Activated naive CD4-positive, alpha-beta T cell treated with anti-CD3 and anti-CD28 coated beads, Interleukin-2, amount 10 ng/mL, durations not matched to agents 7 days and 5 days (primary cell): Measurements from ENCODE around the gene VSTM4.

Source experiments
- CTCF ChIA-PET: fragments of 350-600 bp; sonication (Branson Sonifier 250); formaldehyde crosslinking; loops from one replicate; lab custom pipeline; 2021; ENCODE audit warnings: antibody characterized with exemption; lab: Charles Lee
- DNase-seq: peaks from one replicate; pipeline ENCODE4 v3.0.0-alpha.2; 2020
- H3K27ac Mint-ChIP-seq: one replicate; pipeline ENCODE4 v1.8.0; 2021; ENCODE audit warnings: mild to moderate bottlenecking, moderate library complexity, mixed read lengths
- H3K27me3 Mint-ChIP-seq: one replicate; pipeline ENCODE4 v1.8.0; 2021; ENCODE audit warnings: mild to moderate bottlenecking, mixed read lengths
- H3K36me3 Mint-ChIP-seq: one replicate; pipeline ENCODE4 v1.8.0; 2021; ENCODE audit warnings: mixed read lengths
- H3K4me1 Mint-ChIP-seq: one replicate; pipeline ENCODE4 v1.8.0; 2021; ENCODE audit warnings: mixed read lengths
- H3K4me3 Mint-ChIP-seq: one replicate; pipeline ENCODE4 v1.8.0; 2021; ENCODE audit warnings: mild to moderate bottlenecking, moderate library complexity, mixed read lengths
- H3K9me3 Mint-ChIP-seq: one replicate; pipeline ENCODE4 v1.8.0; 2021; ENCODE audit warnings: mixed read lengths

VSTM4 gene, protein sequence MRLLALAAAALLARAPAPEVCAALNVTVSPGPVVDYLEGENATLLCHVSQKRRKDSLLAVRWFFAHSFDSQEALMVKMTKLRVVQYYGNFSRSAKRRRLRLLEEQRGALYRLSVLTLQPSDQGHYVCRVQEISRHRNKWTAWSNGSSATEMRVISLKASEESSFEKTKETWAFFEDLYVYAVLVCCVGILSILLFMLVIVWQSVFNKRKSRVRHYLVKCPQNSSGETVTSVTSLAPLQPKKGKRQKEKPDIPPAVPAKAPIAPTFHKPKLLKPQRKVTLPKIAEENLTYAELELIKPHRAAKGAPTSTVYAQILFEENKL

DNA sequence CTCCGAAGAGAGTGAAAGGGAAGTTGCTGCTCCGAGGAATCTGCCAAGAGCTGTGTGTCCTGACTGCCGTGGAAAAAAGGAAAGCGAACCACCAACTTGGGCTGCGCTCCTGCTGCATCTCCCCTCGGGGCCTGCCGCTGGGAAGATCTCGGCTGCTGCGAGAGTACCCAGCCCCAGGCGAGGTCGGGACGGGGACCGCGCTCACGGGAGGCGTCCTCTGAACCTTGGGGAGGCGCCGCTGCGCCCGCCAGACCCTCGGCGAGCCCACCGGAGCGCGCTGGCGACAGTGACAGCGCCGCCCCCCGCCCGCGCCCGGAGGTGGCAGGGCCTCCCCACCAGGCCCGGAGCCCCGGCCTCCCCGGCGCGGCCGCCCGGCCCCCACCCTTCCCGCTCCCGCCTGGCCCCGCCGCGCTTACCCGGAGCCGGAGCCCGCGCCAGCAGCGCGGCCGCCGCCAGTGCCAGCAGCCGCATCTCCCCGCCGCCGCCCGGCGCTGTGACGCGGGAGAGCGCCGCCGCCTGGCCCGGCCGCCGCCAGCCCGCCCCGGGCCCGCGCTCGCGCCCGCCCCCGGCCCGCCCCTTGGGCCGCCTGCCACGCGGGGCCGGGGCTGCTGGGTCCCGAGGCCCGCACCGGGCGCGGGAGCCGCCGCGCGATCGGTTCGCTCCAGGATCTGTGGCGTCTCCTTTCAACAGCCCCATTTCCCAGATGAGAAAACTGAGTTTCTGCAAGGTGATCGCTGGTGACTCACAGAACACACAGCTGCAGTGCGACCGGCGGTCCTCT, at the start of gene VSTM4:
VSTM4 (minus strand) TSS at position 508 of the 781 bp plus-strand sequence; CDS start at position 471, 37 bp downstream.
- CTCF ChIA-PET = no interaction called here
- peak within 1 kb of the TSS; percentile 15 for H3K4me3 Mint-ChIP-seq
- H3K36me3 Mint-ChIP-seq = no peaks in the 10 kb centered on the region
- peaks cover 11% of the 10 kb centered on the region for H3K4me1 Mint-ChIP-seq
- H3K27me3 Mint-ChIP-seq = peaks cover 75% of the 10 kb centered on the region
- no peak for DNase-seq
- H3K27ac Mint-ChIP-seq = no peak within 1 kb of the TSS
- H3K9me3 Mint-ChIP-seq = no peaks in the 10 kb centered on the region

- CTCF ChIA-PET = interaction anchor here (0.6 to 4.6 kb wide), 12 partner anchors 9 to 644 kb away, joined by 3 to 40 read pairs (median 4); no protein-coding TSS in a partner anchor
- DNase-seq = peak; percentile 67
- Mint-ChIP-seq H3K4me3 (no peak overlapping the region), H3K4me1 (peaks cover 12% of the 10 kb centered on the region), H3K27ac (no peak overlapping the region), H3K36me3 (peaks cover 5% of the 10 kb centered on the region), H3K9me3 (no peaks in the 10 kb centered on the region), H3K27me3 (no peaks in the 10 kb centered on the region)
Observed at GRCh38 chr10:49164559-49165188, 49.4 kb upstream of the VSTM4 start.

GRCh38 chr10:49163741-49164140, 48.4 kb upstream of the VSTM4 start:
- Mint-ChIP-seq H3K36me3 (peaks cover 5% of the 10 kb centered on the region), H3K27me3 (no peaks in the 10 kb centered on the region), H3K9me3 (no peaks in the 10 kb centered on the region), H3K4me3 (no peak overlapping the region), H3K4me1 (peaks cover 12% of the 10 kb centered on the region), H3K27ac (no peak overlapping the region)
- CTCF ChIA-PET = interaction anchor here (1.0 to 4.6 kb wide), 9 partner anchors 8 to 643 kb away, joined by 3 to 40 read pairs (median 4); no protein-coding TSS in a partner anchor
- no peak for DNase-seq

DNA sequence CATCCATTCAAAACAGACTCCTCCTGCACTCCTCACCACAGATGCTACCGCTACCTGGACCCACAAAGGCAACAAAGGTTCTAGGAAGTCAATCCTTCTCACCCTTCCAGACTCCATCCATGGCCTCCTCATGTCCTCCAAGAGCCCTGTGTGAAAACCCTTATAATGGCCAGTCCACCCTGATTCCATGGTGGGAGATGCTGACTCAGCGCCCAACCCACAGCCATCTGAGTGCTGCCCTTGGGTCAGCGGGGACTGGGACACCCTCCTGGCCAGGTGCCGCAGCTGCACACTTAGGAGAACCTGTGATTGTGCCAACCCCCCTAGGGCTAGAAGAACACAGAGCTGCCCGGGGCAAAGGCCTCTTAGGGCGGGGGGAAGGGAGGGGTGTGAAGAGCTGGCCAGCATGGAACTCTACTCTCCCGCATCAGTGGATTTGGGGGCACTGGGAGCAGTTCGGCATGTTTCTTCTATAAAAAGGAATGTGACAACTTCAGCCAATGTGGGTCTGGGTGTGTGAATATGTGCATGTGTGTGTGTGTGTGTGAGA, 47.5 kb upstream of the VSTM4 start:
- CTCF ChIA-PET = interaction anchor here (0.7 to 4.6 kb wide), 5 partner anchors 181 to 505 kb away, joined by 3 to 40 read pairs (median 3); no protein-coding TSS in a partner anchor
- no peak for DNase-seq
- H3K27me3 Mint-ChIP-seq = no peaks in the 10 kb centered on the region
- H3K9me3 Mint-ChIP-seq = no peaks in the 10 kb centered on the region
- no peak overlapping the region for H3K4me3 Mint-ChIP-seq
- H3K36me3 Mint-ChIP-seq = peaks cover 5% of the 10 kb centered on the region
- peaks cover 16% of the 10 kb centered on the region for H3K4me1 Mint-ChIP-seq
- no peak overlapping the region for H3K27ac Mint-ChIP-seq

GRCh38 chr10:49162063-49162462, 46.7 kb upstream of the VSTM4 start:
- CTCF ChIA-PET = interaction anchor here (0.7 to 4.6 kb wide), 5 partner anchors 180 to 505 kb away, joined by 3 to 40 read pairs (median 3); no protein-coding TSS in a partner anchor
- peaks cover 5% of the 10 kb centered on the region for H3K36me3 Mint-ChIP-seq
- H3K27ac Mint-ChIP-seq = no peak overlapping the region
- peaks cover 24% of the 10 kb centered on the region for H3K4me1 Mint-ChIP-seq
- H3K4me3 Mint-ChIP-seq = no peak overlapping the region
- no peaks in the 10 kb centered on the region for H3K9me3 Mint-ChIP-seq
- DNase-seq = no peak
- no peaks in the 10 kb centered on the region for H3K27me3 Mint-ChIP-seq

DNA sequence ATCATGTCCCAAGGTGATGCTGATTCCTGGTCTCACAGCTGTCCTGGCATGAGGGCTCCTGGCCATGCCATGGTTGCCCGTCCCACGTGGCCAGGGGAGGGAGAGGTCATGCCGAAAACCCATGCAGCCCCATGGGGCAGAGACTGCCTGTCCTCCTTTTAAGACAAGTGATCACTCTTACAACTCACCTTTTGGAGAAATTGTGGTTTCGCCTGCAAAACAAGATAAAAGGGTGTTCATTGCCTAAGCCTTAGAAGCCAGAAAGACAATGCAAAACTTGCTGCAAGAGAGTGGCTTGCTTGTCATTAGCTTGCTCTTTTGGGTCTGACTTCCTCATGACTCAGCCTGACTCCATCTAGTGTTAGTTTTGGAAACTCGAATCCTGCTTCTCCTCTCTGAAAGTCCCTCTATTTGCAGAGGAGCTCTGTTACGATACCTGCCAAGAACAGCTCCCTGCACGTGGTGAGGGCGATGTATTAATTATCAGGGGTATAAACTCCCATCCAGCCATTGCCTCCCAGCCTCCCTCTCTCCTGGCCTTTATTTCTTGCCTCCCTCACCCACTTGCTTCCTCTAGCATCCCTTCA, 46.2 kb upstream of the VSTM4 start:
- H3K9me3 Mint-ChIP-seq = no peaks in the 10 kb centered on the region
- CTCF ChIA-PET = interaction anchor here (1.3 to 4.6 kb wide), 4 partner anchors 180 to 504 kb away, joined by 3 to 40 read pairs (median 7); no protein-coding TSS in a partner anchor
- no peak overlapping the region for H3K27ac Mint-ChIP-seq
- peaks cover 28% of the 10 kb centered on the region for H3K4me1 Mint-ChIP-seq
- H3K36me3 Mint-ChIP-seq = peaks cover 5% of the 10 kb centered on the region
- H3K4me3 Mint-ChIP-seq = no peak overlapping the region
- H3K27me3 Mint-ChIP-seq = no peaks in the 10 kb centered on the region
- DNase-seq = no peak

DNA sequence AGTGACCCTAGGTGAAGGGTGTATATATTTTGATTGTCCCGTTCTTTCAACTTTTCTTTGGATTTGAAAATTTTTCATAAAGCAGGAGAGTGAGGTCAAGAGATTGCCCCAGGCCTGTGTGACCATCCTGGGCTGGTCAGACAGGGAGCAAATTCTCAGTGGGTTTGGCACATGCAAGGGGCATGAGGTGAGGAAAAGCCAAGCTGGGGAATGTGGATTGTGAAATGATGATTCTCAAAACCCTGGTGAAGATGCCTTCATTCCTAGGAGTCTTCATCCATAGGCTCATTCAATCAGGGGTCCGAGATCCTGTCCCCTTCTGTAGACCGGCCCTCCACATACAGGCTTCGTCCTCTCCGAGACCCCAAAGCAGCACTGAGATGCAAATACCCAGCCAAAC, 45.5 kb upstream of the VSTM4 start:
- CTCF ChIA-PET = interaction anchor here (2.1 kb wide), 1 partner anchor 179 kb away, joined by 11 read pairs; no protein-coding TSS in a partner anchor
- H3K27ac Mint-ChIP-seq = no peak overlapping the region
- peaks cover 5% of the 10 kb centered on the region for H3K36me3 Mint-ChIP-seq
- no peak overlapping the region for H3K4me3 Mint-ChIP-seq
- H3K27me3 Mint-ChIP-seq = peaks cover under 1% of the 10 kb centered on the region
- no peaks in the 10 kb centered on the region for H3K9me3 Mint-ChIP-seq
- DNase-seq = no peak
- H3K4me1 Mint-ChIP-seq = peaks cover 26% of the 10 kb centered on the region

- H3K4me1 Mint-ChIP-seq = peaks cover 26% of the 10 kb centered on the region
Observed at GRCh38 chr10:49160110-49160509, 44.8 kb upstream of the VSTM4 start.

GRCh38 chr10:49158915-49159314, 43.6 kb upstream of the VSTM4 start:
- Mint-ChIP-seq H3K27me3 (peaks cover 8% of the 10 kb centered on the region), H3K27ac (no peak overlapping the region), H3K4me1 (peaks cover 18% of the 10 kb centered on the region), H3K4me3 (no peak overlapping the region), H3K9me3 (no peaks in the 10 kb centered on the region), H3K36me3 (peaks cover 1% of the 10 kb centered on the region)
- CTCF ChIA-PET = no interaction called here
- no peak for DNase-seq

More at GRCh38 chr10:49160110-49160509, 44.8 kb upstream of the VSTM4 start:
- peaks cover 7% of the 10 kb centered on the region for H3K27me3 Mint-ChIP-seq
- no peak for DNase-seq
- H3K4me3 Mint-ChIP-seq = no peak overlapping the region
- H3K27ac Mint-ChIP-seq = no peak overlapping the region
- CTCF ChIA-PET = no interaction called here
- no peaks in the 10 kb centered on the region for H3K9me3 Mint-ChIP-seq
- peaks cover 5% of the 10 kb centered on the region for H3K36me3 Mint-ChIP-seq

- H3K4me3 Mint-ChIP-seq = no peak overlapping the region
- no peak for DNase-seq
Observed at GRCh38 chr10:49158404-49158803, 43.1 kb upstream of the VSTM4 start.

GRCh38 chr10:49157229-49157628, 41.9 kb upstream of the VSTM4 start:
- Mint-ChIP-seq H3K9me3 (no peaks in the 10 kb centered on the region), H3K27me3 (peaks cover 16% of the 10 kb centered on the region), H3K4me3 (no peak overlapping the region), H3K4me1 (peaks cover 18% of the 10 kb centered on the region), H3K36me3 (peaks cover 1% of the 10 kb centered on the region), H3K27ac (no peak overlapping the region)
- CTCF ChIA-PET = interaction anchor here (1.4 kb wide), 1 partner anchor 499 kb away, joined by 6 read pairs; no protein-coding TSS in a partner anchor
- DNase-seq = no peak

More at GRCh38 chr10:49158404-49158803, 43.1 kb upstream of the VSTM4 start:
- H3K4me1 Mint-ChIP-seq = peaks cover 18% of the 10 kb centered on the region
- peaks cover 1% of the 10 kb centered on the region for H3K36me3 Mint-ChIP-seq
- H3K27ac Mint-ChIP-seq = no peak overlapping the region
- no peaks in the 10 kb centered on the region for H3K9me3 Mint-ChIP-seq
- CTCF ChIA-PET = no interaction called here
- H3K27me3 Mint-ChIP-seq = peaks cover 9% of the 10 kb centered on the region

GRCh38 chr10:49154641-49155040, 39.3 kb upstream of the VSTM4 start:
- no peaks in the 10 kb centered on the region for H3K9me3 Mint-ChIP-seq
- H3K27me3 Mint-ChIP-seq = peaks cover 28% of the 10 kb centered on the region
- DNase-seq = no peak
- peaks cover 18% of the 10 kb centered on the region for H3K4me1 Mint-ChIP-seq
- no peaks in the 10 kb centered on the region for H3K36me3 Mint-ChIP-seq
- CTCF ChIA-PET = interaction anchor here (1.9 kb wide), 1 partner anchor 10 kb away, joined by 12 read pairs; no protein-coding TSS in a partner anchor
- no peak overlapping the region for H3K4me3 Mint-ChIP-seq
- no peak overlapping the region for H3K27ac Mint-ChIP-seq

- no peak overlapping the region for H3K4me3 Mint-ChIP-seq
- H3K4me1 Mint-ChIP-seq = peaks cover 18% of the 10 kb centered on the region
- peaks cover 29% of the 10 kb centered on the region for H3K27me3 Mint-ChIP-seq
- H3K36me3 Mint-ChIP-seq = no peaks in the 10 kb centered on the region
- H3K9me3 Mint-ChIP-seq = no peaks in the 10 kb centered on the region
- no peak overlapping the region for H3K27ac Mint-ChIP-seq
- CTCF ChIA-PET = no interaction called here
- no peak for DNase-seq
Observed at GRCh38 chr10:49153971-49154370, 38.6 kb upstream of the VSTM4 start.
